RWPE2 (cell line): Measurements from ENCODE around the gene SPATS2.

Experiments used
- ATAC-seq: fragments of 200-7000 bp; cut with Tn5 transposase; 3 replicates; pipeline ENCODE4 v1.9.1; 2021; ENCODE audit warnings: low read depth
- DNase-seq: peaks from one replicate; pipeline ENCODE4 v3.0.0-alpha.2; 2020; ENCODE audit warnings: low spot score
- H3K27ac ChIP-seq: fragments of 450-650 bp; 2 replicates; pipeline ENCODE4 v1.5.1; 2017; ENCODE audit warnings: mild to moderate bottlenecking; ENCODE audit not compliant: poor library complexity, severe bottlenecking
- H3K27me3 ChIP-seq: fragments of 250-450 bp; sonication (Bioruptor Pico); 2 replicates; pipeline ENCODE4 v1.5.1; 2021; ENCODE audit warnings: mild to moderate bottlenecking, moderate library complexity; ENCODE audit not compliant: insufficient read depth, poor library complexity, severe bottlenecking
- H3K36me3 ChIP-seq: fragments of 250-450 bp; sonication (Bioruptor Pico); 2 replicates; pipeline ENCODE4 v1.5.1; 2020; ENCODE audit warnings: low read depth, mild to moderate bottlenecking, moderate library complexity
- H3K4me1 ChIP-seq: fragments of 250-450 bp; sonication (Bioruptor Pico); 2 replicates; pipeline ENCODE4 v1.5.1; 2021; ENCODE audit warnings: mild to moderate bottlenecking, moderate library complexity; ENCODE audit not compliant: insufficient read depth, poor library complexity, severe bottlenecking
- H3K4me3 ChIP-seq: fragments of 250-450 bp; sonication (Bioruptor Pico); 2 replicates; pipeline ENCODE4 v1.5.1; 2021; ENCODE audit warnings: mild to moderate bottlenecking, moderate library complexity; ENCODE audit not compliant: severe bottlenecking
- H3K9me3 ChIP-seq: fragments of 250-450 bp; sonication (Bioruptor Pico); 2 replicates; pipeline ENCODE4 v1.5.1; 2021; ENCODE audit warnings: mild to moderate bottlenecking, moderate library complexity; ENCODE audit not compliant: severe bottlenecking
- CTCF ChIP-seq: fragments of 450-650 bp; IDR thresholded peaks from one replicate; pipeline ENCODE4 v1.5.1; 2017; ENCODE audit warnings: mild to moderate bottlenecking, moderate library complexity; ENCODE audit not compliant: poor library complexity, severe bottlenecking

Gene SPATS2

GRCh38 chr12:49352351-49352750 is 14.9 kb upstream of the SPATS2 start:
- no peak for DNase-seq
- TF ChIP-seq CTCF, result no peak
- no peak for ATAC-seq

GRCh38 chr12:49355913-49356312 is 11.3 kb upstream of the SPATS2 start:
- no peaks in the 10 kb centered on the region for H3K36me3 ChIP-seq
- DNase-seq, result no peak
- TF ChIP-seq CTCF, result no peak
- peaks cover 28% of the 10 kb centered on the region for H3K4me1 ChIP-seq
- H3K27me3 ChIP-seq, result no peaks in the 10 kb centered on the region
- no peak overlapping the region for H3K27ac ChIP-seq
- no peak overlapping the region for H3K4me3 ChIP-seq
- no peaks in the 10 kb centered on the region for H3K9me3 ChIP-seq
- no peak for ATAC-seq

More at GRCh38 chr12:49352351-49352750, 14.9 kb upstream of the SPATS2 start:
- no peaks in the 10 kb centered on the region for H3K36me3 ChIP-seq
- no peak overlapping the region for H3K27ac ChIP-seq
- H3K4me1 ChIP-seq, result peaks cover 4% of the 10 kb centered on the region
- no peak overlapping the region for H3K4me3 ChIP-seq
- H3K9me3 ChIP-seq, result no peaks in the 10 kb centered on the region
- H3K27me3 ChIP-seq, result peaks cover 3% of the 10 kb centered on the region

GRCh38 chr12:49357103-49357678 is 10.1 kb upstream of the SPATS2 start:
- Histone ChIP-seq H3K9me3 (no peaks in the 10 kb centered on the region), H3K4me1 (peaks cover 28% of the 10 kb centered on the region), H3K4me3 (no peak overlapping the region), H3K27me3 (no peaks in the 10 kb centered on the region), H3K36me3 (no peaks in the 10 kb centered on the region), H3K27ac (peak overlapping the region; percentile 54)
- ATAC-seq (peak; percentile 70), DNase-seq (no peak)
- peak; percentile 76 for TF ChIP-seq CTCF

- DNase-seq (no peak), ATAC-seq (peak; percentile 59)
- Histone ChIP-seq H3K4me1 (peaks cover 28% of the 10 kb centered on the region), H3K27me3 (no peaks in the 10 kb centered on the region), H3K9me3 (no peaks in the 10 kb centered on the region), H3K27ac (peak overlapping the region; percentile 54), H3K36me3 (no peaks in the 10 kb centered on the region), H3K4me3 (no peak overlapping the region)
- TF ChIP-seq CTCF, result peak; percentile 89
Measured at GRCh38 chr12:49358483-49359141, 8.7 kb upstream of the SPATS2 start.

DNA sequence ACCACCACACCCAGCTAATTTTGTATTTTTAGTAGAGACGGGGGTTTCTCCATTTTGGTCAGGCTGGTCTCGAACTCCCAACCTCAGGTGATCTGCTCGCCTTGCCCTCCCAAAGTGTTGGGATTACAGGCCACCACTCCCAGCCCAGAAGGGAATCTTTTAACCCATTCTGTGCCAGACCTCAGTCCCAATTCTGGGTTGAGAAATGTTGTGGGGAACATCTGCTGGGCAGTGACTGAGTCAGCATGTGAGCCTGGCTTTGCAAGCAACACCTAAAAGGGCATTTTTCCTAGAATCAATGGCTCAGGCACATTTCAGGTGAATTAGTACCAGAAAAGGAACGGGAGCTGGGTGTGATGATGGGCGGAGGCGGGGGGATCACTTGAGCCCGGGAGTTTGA is 7.6 kb upstream of the SPATS2 start:
- TF ChIP-seq CTCF, result no peak
- no peaks in the 10 kb centered on the region for H3K27me3 ChIP-seq
- no peaks in the 10 kb centered on the region for H3K36me3 ChIP-seq
- no peak overlapping the region for H3K27ac ChIP-seq
- H3K4me3 ChIP-seq, result no peak overlapping the region
- H3K9me3 ChIP-seq, result no peaks in the 10 kb centered on the region
- ATAC-seq (peak; percentile 23; the same call in 1 of the 3 replicates), DNase-seq (no peak)
- H3K4me1 ChIP-seq, result peaks cover 29% of the 10 kb centered on the region
